ENCODE data around the gene CHIT1. TPM values are rescaled to one million over a fixed set of nuclear protein-coding genes. Genes with fewer than 3 reads are reported as not detected.
A peak's percentile ranks its signal among the peaks of the same experiment; 100 is the strongest.

CHIT1 gene
- total and polyA plus RNA-seq, 2 of the 13 experiments (the other 11 are each of a cell fraction or from before 2014, with no cell fraction given) = not detected

- TF ChIP-seq MTA3 (CRISPR knock-in tag; IDR thresholded peaks at IDR 0.05) (no peak), HMG20A (CRISPR knock-in tag; IDR thresholded peaks at IDR 0.05; ENCODE audit: borderline replicate concordance) (peak; percentile 39; the same call in 1 of the 2 replicates), RXRB (CRISPR knock-in tag; IDR thresholded peaks at IDR 0.05; ENCODE audit: borderline replicate concordance) (peak; percentile 68), ZNF660 (CRISPR knock-in tag; IDR thresholded peaks at IDR 0.05; ENCODE audit: borderline replicate concordance, low read depth) (no peak), THAP9 (CRISPR knock-in tag; IDR thresholded peaks at IDR 0.05; ENCODE audit: borderline replicate concordance) (no peak), ATF2 (CRISPR knock-in tag; IDR thresholded peaks at IDR 0.05) (no peak), ATM (IDR thresholded peaks at IDR 0.05; ENCODE audit: borderline replicate concordance) (no peak), ZBTB46 (CRISPR knock-in tag; IDR thresholded peaks at IDR 0.05; ENCODE audit: borderline replicate concordance) (no peak), ZFP90 (CRISPR knock-in tag; IDR thresholded peaks at IDR 0.05; ENCODE audit: borderline replicate concordance) (no peak), TARDBP (CRISPR knock-in tag; IDR thresholded peaks at IDR 0.05) (peak; percentile 25; the same call in 1 of the 2 replicates), YY1 (IDR thresholded peaks at IDR 0.05; ENCODE audit: insufficient read depth, insufficient replicate concordance, low read depth, low read length) (no peak), RELA (CRISPR knock-in tag; IDR thresholded peaks at IDR 0.05) (no peak), ZBTB34 (CRISPR knock-in tag; IDR thresholded peaks at IDR 0.05) (no peak), YEATS4 (CRISPR knock-in tag; IDR thresholded peaks at IDR 0.05; ENCODE audit: borderline replicate concordance) (no peak), ZSCAN9 (CRISPR knock-in tag; IDR thresholded peaks at IDR 0.05; ENCODE audit: borderline replicate concordance) (no peak), SOX13 (IDR thresholded peaks at IDR 0.05) (no peak), SOX13 (CRISPR knock-in tag; conservative IDR thresholded peaks at IDR 0.05 in 1 of 2, IDR thresholded peaks at IDR 0.05 in 1 of 2) (peak in 1 of 2 experiments; percentile 60; a peak in 2 of 4 replicates), ARHGAP35 (CRISPR knock-in tag; IDR thresholded peaks at IDR 0.05; ENCODE audit: borderline replicate concordance) (no peak), ZSCAN29 (CRISPR knock-in tag; conservative IDR thresholded peaks at IDR 0.05) (no peak), ZNF121 (CRISPR knock-in tag; IDR thresholded peaks at IDR 0.05) (no peak), ZBTB42 (CRISPR knock-in tag; IDR thresholded peaks at IDR 0.05) (no peak)
- TF ChIP-seq, protein P1, sequence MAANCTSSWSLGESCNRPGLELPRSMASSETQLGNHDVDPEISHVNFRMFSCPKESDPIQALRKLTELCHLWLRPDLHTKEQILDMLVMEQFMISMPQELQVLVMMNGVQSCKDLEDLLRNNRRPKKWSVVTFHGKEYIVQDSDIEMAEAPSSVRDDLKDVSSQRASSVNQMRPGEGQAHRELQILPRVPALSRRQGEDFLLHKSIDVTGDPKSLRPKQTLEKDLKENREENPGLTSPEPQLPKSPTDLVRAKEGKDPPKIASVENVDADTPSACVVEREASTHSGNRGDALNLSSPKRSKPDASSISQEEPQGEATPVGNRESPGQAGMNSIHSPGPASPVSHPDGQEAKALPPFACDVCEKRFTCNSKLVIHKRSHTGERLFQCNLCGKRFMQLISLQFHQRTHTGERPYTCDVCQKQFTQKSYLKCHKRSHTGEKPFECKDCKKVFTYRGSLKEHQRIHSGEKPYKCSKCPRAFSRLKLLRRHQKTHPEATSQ (CRISPR knock-in tag; IDR thresholded peaks at IDR 0.05; ENCODE audit: borderline replicate concordance) = no peak
Observed at GRCh38 chr1:203244776-203245175, 15.3 kb upstream of the CHIT1 start (continued).

All from HepG2 (cell line).